ENCODE measurements around the gene CGNL1. TPM values are rescaled to one million over a fixed set of nuclear protein-coding genes. Genes with fewer than 3 reads are reported as not detected.

CGNL1 gene
- total RNA-seq, 1 experiment from 2014 or later, result 34.6 TPM

- H3K9me3 Mint-ChIP-seq, result no peaks in the 10 kb centered on the region
- H3K27ac Mint-ChIP-seq, result no peak overlapping the region
- Histone ChIP-seq H3K27ac (ENCODE audit: insufficient read length, low read depth, low read length) (no peak overlapping the region), H3K27me3 (ENCODE audit: insufficient read depth, low read length) (no peaks in the 10 kb centered on the region), H3K4ac (ENCODE audit: low read depth, low read length) (no peak overlapping the region), H3T11ph (ENCODE audit: low read length) (no peak overlapping the region), H4K5ac (ENCODE audit: insufficient read length, low read depth, low read length) (no peak overlapping the region), H2BK20ac (ENCODE audit: low read depth, low read length, poor library complexity, severe bottlenecking) (no peak overlapping the region), H3K56ac (ENCODE audit: insufficient read length, low read depth, low read length) (no peak overlapping the region), H4K20me1 (ENCODE audit: control insufficient read depth, insufficient read depth, insufficient read length) (no peaks in the 10 kb centered on the region), H2AFZ (ENCODE audit: low read length) (no peak overlapping the region), H3K4me2 (ENCODE audit: insufficient read depth, insufficient read length, low read length) (no peak overlapping the region), H3K14ac (ENCODE audit: insufficient read depth, low read length) (no peak overlapping the region), H2AK5ac (ENCODE audit: insufficient read length, low read length) (no peak overlapping the region), H3K79me2 (ENCODE audit: insufficient read depth, low read length) (no peaks in the 10 kb centered on the region), H2BK15ac (ENCODE audit: low read depth, low read length) (no peak overlapping the region), H3K23ac (ENCODE audit: insufficient read length, low read depth, low read length) (no peak overlapping the region), H3K79me1 (ENCODE audit: insufficient read depth, low read depth, low read length, poor library complexity, severe bottlenecking) (no peaks in the 10 kb centered on the region), H4K8ac (replicated peaks; ENCODE audit: insufficient read length, low read depth, low read length) (no peak overlapping the region), H3K23me2 (ENCODE audit: insufficient read length, low read depth, low read length, poor library complexity, severe bottlenecking) (no peaks in the 10 kb centered on the region), H2BK12ac (ENCODE audit: insufficient read length, low read depth, low read length) (no peak overlapping the region), H3K18ac (ENCODE audit: insufficient read length, low read depth, low read length) (no peak overlapping the region), H3K9me3 (ENCODE audit: control insufficient read depth, low read depth, low read length) (no peaks in the 10 kb centered on the region), H2BK120ac (ENCODE audit: low read depth, low read length, poor library complexity, severe bottlenecking) (no peak overlapping the region), H2BK5ac (ENCODE audit: insufficient read length, low read length) (no peak overlapping the region), H4K91ac (ENCODE audit: insufficient read length, low read depth, low read length) (no peak overlapping the region), H3K4me1 (ENCODE audit: insufficient read depth, low read length) (peaks cover 4% of the 10 kb centered on the region), H3K9ac (ENCODE audit: extremely low read depth, insufficient read length, low read length) (no peak overlapping the region)
- H3K4me1 Mint-ChIP-seq, result peaks cover 31 to 35% of the 10 kb centered on the region in 2 experiments
- no CpG with 5 or more reads among the region's 4 CpGs for WGBS (ENCODE audit: extremely low coverage, insufficient read length, low lambda C conversion rate)
- TF ChIP-seq, protein P1, sequence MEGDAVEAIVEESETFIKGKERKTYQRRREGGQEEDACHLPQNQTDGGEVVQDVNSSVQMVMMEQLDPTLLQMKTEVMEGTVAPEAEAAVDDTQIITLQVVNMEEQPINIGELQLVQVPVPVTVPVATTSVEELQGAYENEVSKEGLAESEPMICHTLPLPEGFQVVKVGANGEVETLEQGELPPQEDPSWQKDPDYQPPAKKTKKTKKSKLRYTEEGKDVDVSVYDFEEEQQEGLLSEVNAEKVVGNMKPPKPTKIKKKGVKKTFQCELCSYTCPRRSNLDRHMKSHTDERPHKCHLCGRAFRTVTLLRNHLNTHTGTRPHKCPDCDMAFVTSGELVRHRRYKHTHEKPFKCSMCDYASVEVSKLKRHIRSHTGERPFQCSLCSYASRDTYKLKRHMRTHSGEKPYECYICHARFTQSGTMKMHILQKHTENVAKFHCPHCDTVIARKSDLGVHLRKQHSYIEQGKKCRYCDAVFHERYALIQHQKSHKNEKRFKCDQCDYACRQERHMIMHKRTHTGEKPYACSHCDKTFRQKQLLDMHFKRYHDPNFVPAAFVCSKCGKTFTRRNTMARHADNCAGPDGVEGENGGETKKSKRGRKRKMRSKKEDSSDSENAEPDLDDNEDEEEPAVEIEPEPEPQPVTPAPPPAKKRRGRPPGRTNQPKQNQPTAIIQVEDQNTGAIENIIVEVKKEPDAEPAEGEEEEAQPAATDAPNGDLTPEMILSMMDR (conservative IDR thresholded peaks at IDR 0.05), result no peak
- peaks cover 2% of the 10 kb centered on the region; the same call in 1 of the 2 replicates for H3K27me3 Mint-ChIP-seq (ENCODE audit: low read depth)
- DNase-seq, result no peak
- peaks cover 29 to 38% (median 37%) of the 10 kb centered on the region in 3 experiments for H3K36me3 Mint-ChIP-seq (ENCODE audit: insufficient read depth in 1 of 3, low read depth in 3 of 3)
- no peak overlapping the region for H3K4me3 Mint-ChIP-seq
These were observed 161.4 kb downstream of the CGNL1 start for GRCh38 chr15:57537488-57538264.
